Tibial nerve (tissue), 3 donors: Measurements from ENCODE around the gene JUN.

Experiments used
- CTCF ChIP-seq, 5 experiments: fragments of 200-600 bp in 3 of 5; fragments of 450-650 bp in 2 of 5; sonication (generic) in 3 of 5; IDR thresholded peaks; one replicate each; pipeline ENCODE4 v1.5.1; 2016 to 2019; ENCODE audit warnings: antibody characterized with exemption in 5 of 5, mild to moderate bottlenecking in 3 of 5, moderate library complexity in 2 of 5
- POLR2A ChIP-seq, 2 donors: fragments of 450-650 bp; IDR thresholded peaks; one replicate each; pipeline ENCODE4 v1.6.1; 2017; ENCODE audit warnings: antibody characterized with exemption in 2 of 2, mild to moderate bottlenecking in 2 of 2, moderate library complexity in 2 of 2

- no peak for TF ChIP-seq CTCF (IDR thresholded peaks at IDR 0.05)
- TF ChIP-seq POLR2A (IDR thresholded peaks at IDR 0.05): no peak
Measured at GRCh38 chr1:58799650-58800049, 15.8 kb upstream of the JUN start.
